AG08395 (cell line): Measurements from ENCODE around the gene ROPN1.
"Not testable (repeated sequence)": the region's sequence is repeated elsewhere in the genome, so short reads cannot be mapped to it uniquely, and the experiment has no call there.

Experiments used
- DNase-seq: peaks from one replicate; pipeline ENCODE4 v3.0.0; 2012; ENCODE audit warnings: mixed read lengths, low spot score

Gene ROPN1

DNA sequence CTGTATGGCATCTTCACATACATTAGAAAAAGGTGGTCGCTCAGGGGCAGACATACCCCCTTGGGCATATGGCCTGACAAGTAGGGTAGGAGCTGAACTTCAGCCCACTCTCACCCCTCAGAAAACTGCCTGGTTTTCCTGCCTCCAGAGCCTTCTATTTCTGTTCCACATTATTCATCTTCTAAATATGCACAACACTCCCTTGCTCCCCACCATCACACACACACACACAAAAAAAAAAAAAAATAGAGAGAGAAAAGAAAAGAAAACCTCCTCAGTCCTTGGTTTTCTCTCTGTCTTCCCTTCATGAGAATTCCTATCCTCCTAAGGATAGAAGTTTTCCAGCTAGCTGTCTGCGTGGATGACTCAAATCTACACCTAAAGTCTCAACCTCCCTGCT lies 5.6 kb upstream of the ROPN1 start:
- peak; percentile 45 for DNase-seq

DNA sequence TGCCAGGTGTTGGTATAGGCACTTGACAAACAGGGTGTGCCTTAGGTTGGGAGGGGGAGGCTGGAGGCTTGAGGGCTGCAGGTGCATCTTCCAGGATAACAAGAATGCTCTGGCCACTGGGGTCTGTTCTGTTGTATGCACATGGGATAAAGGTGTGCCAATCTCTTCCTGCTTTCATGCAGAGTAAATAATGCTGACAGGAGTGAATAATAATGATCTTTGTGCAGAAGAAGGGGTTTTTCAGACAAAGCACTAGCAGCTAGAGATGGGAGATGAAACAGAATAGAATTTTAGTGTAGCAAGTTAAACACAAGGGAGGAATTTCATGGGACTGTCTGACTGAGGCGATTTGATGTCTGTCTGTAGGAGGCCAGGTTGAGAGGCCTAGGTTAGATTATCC lies 1.9 kb upstream of the ROPN1 start:
- no peak for DNase-seq

DNA sequence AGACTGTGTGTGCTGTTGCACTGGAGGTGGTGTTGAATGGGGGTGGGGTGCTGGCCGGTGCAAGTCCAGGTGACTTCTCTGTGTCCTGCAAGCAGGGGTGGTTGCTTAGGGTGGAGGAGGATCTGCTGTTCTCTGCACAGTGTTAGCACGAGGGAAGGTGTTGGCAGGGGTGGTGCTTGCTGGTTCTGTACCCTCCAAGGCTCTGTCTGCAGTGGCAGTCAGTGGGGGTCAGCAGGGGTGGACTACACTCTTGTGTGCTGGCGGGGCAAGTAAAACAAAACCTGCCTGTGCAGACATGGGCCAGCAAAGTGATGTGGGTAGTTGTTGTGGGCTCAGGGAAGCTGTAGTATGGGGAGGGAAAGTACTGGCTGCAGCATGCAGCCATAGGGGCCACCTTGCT lies 5.5 kb downstream of the ROPN1 start:
- no peak for DNase-seq

DNA sequence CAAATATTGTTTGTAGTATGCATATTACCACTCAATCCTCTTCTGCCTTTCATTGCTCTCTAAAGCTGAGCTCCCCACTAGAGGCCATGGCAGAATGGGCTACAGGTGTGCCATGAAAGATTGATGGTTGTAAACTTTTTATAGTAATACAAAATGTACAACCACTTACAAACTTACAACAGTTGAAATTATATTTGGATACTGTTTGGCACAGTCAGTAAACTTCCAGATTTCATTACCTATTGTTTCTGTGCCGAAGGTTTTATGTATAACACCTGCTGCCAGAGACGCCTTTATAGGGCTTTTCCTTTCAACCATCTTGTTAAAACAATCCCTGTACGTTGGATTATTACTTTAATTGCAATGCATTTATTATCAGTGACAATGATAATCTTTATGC lies 7.0 kb downstream of the ROPN1 start:
- DNase-seq = no peak

DNA sequence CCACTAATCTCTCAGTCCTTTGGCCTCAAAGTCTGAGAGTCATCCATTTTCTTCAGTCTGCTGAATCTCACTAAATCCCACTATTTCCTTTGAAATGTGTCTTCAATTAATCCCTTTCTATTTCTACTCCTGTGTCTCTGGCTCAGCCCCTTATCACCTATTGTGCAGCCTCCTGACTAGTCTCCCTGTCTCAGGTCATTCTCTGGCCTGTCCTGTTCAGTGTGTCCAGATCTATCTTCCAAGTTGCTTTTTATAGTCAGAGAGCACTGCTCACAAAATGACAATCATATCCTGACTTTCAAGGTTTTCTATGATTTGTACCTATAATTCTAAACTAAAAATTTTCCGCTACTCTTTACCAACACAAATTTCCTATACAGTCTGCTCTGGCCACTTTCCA lies 7.6 kb downstream of the ROPN1 start:
- no peak for DNase-seq

DNA sequence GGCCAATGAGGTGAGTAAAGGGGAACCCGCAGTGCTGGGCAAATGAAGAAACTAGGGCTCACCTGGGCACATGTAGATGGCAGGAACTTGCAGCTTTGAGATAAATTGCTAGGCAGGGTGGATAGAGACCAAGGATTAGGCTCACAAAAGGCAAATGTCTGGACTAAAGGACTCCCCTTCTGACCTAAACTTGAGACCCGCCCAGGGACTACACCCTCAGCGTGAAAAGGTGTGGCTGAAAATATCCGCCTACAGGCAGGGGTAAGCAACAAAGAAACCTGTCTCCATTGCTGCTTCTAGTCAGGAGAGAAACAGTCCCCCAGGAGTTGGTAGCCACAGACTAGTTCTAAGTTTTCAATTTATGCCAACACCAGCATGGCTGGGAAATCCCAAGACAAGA lies 10.6 kb downstream of the ROPN1 start:
- DNase-seq = not testable (repeated sequence)

DNA sequence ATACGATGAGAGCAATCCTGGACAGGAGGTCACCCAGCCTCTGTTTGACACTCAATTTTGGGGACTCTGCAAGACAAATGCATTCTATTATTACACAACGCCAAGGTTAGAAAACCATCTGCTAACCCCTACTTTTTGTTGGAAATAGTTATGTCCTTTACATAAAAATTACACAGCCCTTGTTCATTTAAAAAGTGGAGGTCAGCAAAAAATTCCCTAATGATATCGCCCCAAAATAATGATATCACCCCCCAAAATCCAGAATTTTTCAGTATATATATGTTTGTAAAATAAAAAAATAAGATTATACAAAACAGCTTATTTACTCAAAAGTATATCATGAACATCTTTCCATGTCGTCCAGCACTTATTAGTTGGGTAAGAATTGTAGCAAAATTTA lies 11.4 kb downstream of the ROPN1 start:
- no peak for DNase-seq

DNA sequence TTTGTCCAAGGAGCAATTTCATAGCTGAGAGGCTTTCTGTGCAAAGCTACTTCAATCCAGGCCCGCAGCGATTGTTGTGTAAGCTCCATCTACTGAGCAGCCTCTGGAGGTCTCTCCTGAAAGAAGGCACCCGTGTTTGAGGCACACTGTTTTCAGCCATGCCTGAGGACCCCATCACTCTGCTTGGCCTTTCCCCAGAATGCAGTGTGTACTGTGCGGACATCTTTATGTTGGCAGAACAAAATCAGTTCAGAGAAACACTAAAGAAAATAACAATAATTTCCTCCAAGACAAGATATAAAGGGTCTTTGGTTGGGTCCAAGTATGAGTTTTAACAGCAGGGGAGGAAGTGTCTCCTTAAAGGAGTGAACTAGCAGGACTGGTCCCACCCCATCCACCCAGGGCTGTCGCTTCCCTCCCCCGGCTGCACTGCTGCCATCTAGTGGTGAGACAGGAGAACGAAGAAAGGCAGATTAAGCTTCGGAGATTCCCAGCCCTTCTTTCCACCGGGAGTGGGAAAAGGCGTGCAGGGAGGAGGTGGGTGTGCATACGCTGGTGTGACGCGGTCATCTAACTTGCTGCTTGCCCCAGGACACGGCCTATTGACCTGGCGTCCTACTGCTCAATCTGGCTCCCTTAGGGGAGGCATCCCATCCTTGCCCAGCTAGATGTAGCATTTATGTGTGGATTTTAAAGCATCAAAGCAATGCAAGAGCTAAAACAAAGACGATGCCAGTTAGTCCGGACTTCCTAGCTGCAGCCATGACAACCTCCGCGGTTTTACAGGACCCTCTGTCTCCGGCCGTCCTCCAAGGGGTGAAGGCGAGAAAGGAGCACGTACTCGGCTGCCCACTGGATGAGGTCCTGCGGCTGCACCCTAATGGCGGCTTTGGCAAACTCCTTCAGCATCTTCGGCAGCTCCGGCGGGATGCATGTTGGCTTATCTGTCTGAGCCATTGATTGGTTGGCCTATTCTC lies 12.1 kb downstream of the ROPN1 start:
- peak; percentile 47 for DNase-seq

DNA sequence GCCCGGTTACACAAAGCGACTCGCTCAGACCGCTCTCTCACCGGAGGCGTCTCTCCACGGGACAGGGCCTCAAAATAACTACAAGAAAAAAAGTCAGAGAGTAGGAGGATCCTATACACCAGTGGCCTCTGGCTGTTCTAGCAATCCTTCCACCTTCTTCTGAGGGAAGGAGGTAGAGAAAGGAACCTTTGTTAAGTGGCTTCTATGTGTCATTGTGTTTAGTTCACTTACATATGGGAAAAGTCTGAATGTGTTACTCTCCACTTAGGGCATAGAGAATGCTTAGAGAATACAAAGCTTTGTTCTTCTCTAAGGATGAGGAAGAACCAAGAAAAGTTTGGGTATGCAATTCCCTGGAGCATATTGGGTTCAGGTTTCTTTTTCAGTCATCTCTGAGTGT lies 15.0 kb downstream of the ROPN1 start:
- DNase-seq = not testable (repeated sequence)

DNA sequence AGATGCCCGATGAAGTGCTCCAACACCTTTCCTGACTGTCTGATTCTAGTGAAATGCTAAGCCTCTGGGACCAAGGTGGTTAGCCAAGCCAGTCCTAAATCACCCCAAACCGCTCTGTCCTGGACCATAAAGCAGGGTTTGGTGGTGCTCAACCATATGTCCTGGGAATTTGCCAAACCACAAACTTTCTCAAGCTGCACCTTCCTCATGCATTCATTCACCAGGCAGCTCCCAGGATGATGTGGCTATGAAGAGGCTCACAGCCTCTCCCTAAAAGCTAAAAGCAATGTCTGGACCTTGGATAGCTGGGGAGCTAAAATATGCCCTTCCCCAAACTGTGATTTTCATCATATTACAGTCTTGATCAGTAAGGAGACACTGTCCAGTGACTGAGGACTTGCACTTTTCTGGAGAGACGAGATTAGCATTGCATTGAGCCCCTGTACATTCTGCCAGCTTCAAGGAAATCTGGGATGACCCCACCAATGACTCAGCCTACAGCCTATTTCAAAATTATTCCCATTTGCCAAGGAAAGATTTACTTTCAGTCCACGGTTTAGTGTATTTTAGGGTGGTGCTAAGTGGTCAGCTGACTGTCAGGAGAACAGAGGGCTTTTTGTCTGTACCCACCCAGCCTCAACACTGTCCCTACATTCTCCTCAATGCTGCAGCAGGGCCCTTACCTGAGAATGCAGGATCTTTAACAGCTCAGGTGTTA lies 15.6 kb downstream of the ROPN1 start:
- peak; percentile 4 for DNase-seq

DNA sequence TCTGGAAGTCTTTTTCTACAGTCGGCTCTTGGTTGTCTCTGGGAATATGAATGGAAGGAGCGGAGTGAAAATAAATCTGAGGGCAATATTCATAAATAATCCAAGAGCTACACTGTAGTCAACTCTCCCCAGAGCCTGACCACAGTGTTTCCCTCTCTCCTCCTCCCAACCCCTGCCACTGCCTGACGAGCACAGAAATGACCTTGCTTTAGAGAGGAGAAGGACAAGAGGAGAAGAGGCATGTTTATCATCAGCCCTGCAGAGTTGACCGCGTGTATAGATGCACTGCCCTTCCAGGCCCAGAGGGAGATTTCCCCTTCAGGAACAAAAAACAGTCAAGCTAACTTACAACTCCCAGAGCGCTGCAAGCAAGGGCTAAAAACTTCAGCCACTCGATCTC lies 16.9 kb downstream of the ROPN1 start:
- not testable (repeated sequence) for DNase-seq

DNA sequence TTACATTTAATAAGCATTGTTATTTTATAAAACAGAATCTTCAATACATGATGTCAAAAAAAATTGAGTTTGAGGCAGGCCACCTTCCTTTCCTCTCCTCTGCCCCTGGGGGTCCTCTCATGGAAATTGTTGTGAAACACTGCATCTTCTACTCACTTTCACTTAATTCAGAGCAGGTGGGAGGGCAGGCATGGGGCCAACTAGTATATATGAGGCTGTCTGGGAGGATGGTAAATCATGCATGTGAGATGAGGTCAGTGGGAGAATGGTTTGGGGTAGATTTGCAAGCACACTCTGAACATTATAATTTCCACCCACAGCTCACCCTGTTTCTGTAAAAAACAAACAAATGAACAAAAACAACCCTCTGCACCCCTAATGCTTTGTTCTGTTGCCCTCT lies 20.5 kb downstream of the ROPN1 start:
- no peak for DNase-seq

DNA sequence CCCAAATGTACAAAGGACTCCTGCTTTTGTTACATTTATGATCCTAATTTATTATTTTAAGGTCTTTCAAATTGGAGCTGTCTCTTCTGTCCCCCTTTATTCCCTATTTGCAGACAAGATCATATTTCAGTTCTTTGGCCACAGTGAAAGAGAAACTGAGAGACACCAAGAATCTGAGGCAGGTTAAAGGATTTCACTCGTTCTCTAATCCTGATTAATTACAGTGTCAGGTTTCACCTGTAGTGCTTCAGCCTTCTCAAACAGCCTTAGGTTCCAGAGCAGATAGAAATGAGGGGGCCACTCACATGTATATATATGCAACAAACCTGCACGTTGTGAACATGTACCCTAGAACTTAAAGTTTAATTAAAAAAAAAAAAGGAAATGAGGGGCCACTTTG lies 24.7 kb downstream of the ROPN1 start:
- not testable (repeated sequence) for DNase-seq

DNA sequence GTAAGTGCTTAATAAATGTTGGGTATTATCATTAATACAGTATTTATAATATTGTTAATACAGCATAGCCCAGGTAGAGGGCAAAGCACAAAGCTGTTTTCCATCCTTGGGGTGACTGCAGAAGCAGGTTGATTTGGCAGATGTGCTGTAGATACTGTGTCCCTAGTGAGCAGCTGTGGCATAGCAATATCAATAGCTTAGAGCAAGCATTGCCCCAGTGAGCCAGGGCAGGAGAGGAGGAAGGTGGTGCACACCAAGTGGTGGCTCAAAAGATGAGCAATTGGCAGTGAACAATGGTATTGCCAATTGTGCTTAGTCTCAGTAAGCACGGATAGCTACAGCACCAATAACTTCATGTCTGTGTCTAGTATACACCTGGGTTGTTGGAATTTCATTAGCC lies 25.1 kb downstream of the ROPN1 start:
- not testable (repeated sequence) for DNase-seq

DNA sequence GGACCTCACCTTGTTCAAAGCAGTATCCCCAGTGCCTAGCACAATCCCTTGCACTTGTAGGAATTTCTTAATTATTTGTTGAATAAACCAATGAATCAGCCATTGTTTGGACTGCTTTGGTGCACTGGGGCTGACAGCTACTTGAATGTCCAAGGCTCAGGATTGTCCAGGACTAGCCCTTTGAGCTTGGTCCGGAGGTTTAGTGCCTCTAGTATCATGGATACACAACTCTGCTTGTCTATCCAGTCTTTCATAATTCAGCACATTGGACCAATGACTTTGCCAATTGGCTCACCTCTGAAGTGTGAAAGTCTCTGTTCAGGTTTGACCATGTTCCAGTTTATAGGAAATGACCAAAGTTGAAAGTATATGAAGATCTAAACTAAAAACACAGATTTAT lies 27.1 kb downstream of the ROPN1 start:
- not testable (repeated sequence) for DNase-seq

DNA sequence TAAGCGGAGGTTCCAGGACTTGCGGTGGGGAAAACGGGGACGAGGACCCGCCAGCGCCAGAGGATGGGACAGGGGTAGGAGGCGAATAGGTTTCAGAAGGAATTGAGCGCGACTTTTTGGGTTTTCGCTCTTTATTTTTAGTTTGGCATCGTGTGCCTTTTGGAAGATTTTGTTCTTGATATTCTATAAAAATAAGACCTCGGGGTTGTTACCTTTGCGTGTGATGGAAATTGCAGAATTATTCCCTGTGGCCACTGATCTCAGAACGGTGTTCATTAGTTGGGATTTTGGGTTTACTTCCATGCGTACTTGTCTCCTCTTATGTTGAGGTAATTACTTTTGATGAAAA lies 30.4 kb downstream of the ROPN1 start:
- no peak for DNase-seq

DNA sequence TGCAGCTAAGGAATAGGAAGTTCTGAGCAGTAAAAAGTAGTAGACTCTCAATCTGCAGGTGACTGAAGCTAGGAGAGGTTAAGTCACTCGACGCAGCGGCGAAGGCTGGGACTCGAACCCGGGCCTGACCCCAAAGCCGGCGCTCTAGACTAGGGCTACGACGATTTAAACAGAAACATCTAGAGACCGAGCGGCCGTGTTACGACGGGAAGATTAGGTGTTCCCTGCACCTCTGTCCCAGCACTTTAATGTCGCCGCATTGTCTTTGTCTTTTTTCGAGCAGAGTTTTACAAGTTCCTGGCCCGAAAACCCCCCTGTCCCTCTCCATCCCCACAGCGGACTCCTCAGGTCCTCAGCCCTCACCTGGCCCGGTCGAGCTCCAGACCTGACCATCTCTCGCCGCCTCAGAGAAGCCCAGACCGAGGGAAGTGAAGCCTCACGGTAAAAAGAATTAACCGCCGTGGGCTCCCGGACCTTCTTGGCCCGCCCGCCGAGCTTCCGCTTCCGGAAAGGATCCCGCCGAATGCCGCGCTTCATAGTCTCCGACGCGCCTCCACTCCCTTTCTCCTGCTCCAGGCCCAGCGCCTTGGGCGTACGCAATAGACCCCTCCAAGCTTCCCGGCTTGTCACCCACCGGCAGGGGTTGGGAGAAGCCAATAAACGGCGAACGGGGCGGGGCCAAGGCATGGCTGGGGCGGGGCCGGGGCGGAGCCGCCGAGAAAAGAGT lies 31.0 kb downstream of the ROPN1 start, which contains the start of gene CCDC14:
TSS of gene CCDC14 (minus strand) at position 449 of the 727 bp plus-strand sequence. CDS start at position 393, 56 bp downstream.
- peak; percentile 91 for DNase-seq

DNA sequence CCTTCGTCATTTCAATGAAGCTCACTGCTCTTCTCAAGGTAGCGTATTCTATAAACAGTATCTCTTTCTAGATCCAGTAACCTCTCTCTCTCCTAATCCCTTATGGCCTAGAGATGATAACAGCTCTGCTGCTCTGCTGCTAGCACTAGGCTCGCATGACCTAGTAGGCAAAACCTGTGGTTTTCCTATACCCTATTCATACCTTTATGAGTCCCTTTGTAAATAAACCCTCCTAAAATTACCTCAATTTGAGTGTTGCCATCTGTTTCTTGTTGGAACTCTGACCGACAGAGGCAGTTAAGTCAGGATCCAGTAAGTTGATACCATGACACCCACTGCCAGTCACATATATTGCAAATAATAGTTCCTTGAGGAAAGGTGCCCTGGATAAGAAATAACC lies 38.2 kb downstream of the ROPN1 start:
- DNase-seq = no peak

DNA sequence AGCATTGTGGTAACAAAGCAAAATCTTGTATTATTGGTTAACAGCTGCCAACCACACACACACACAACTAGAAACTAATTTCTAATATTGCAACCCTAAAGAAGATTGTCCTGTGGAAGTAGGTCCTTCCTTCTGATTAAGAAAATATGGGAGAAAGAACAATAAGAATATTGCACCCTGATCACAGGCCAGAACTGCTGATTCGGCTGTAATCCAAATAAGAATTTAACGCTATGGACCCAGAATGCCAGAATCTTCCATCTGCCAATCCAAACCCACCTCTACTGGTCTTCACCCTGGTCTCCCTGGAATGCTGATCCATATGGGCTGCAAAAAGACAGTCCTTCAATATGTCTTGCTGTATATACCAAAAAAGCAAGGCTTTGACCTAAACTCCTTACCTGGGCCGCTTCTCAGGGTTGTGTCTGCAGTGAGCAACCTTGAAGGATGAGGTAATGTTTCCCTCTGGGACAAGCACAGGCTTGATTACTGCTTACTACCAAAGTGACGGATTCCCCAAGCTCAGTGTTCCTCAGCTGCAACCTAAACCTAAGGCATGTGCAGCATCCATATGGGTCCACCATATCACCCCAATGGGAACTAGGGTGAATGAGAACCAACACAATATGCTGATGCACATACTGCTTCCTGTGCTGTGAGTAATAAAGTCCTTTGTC lies 38.9 kb downstream of the ROPN1 start:
- DNase-seq = no peak

DNA sequence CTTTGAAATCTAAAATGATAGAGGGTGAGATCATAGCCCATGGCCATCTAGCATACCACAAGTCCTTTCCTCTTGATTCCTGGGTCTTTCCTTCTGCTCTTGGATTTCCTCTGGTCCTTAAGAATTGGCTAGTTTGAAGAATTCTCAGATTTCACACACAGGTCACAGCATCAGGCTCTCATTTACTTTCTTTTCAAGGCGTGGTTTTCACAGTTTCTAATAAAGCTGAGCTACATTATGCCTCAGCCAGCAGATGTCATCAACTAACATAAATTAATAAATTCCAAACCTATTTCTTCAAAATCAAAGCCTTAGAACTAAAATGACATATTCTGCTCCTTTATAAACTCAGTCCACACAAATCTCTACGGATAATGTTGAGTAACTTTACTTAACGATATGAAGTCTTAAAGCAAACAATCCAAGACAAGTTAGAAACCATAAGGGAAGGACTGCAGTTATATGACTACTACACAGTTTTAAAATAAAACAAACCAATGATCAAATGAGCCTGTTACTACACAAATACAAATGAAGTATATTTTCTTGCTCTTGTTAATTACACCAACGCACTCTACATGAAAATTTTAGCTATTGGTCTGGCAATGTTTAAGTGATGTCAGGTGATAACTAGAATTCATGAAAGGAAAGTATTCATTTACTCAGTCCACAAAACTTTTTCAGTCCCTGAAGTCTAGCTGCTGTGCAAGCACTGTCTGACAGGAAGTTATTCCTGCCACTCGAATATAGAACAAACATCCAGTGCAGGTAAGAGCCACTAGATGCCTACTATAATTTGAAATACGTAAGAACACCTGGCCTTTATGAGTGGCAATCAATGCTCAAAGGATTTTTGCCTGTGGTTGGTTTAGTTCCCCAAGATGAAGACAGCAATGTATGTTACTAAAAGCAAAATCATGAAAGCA lies 40.1 kb downstream of the ROPN1 start:
- DNase-seq = no peak

DNA sequence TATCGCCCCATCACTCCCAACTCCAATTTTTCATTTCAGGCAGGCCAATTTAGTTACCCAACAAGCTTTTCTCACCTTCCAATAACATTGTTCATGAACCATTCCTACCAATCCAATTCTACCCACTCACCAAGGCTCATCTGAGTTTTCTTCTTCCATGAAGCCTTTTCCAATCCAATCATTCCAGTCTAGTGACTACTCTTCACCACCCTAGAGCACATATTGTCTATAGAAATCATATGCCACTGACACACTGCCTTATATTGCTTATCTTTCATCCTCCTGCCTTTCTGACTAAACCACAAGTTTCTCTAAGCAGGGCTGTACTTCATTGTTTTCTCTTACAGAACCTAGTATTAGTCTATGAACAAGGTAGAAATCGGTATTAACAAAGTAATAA lies 42.3 kb downstream of the ROPN1 start:
- DNase-seq = peak; percentile 50
